K562 (cell line): ENCODE data around the gene SNAI1. TPM values are rescaled to one million over a fixed set of nuclear protein-coding genes. Genes with fewer than 3 reads are reported as not detected.
A peak's percentile ranks its signal among the peaks of the same experiment; 100 is the strongest.

Source experiments
- CBFA2T3 ChIP-seq: fragments of 450-650 bp; IDR thresholded peaks from 2 replicates; pipeline ENCODE4 v1.6.1; 2017
- FOXP1 ChIP-seq: sonication (generic); formaldehyde crosslinking; IDR thresholded peaks from 2 replicates; pipeline ENCODE4 v1.8.0; 2022; ENCODE audit warnings: mild to moderate bottlenecking, missing genetic modification reagents
- GABPA ChIP-seq: fragments of 200-800 bp; sonication (Bioruptor generic); conservative IDR thresholded peaks from 2 replicates; pipeline ENCODE4 v1.6.1; 2016; ENCODE audit warnings: low read depth, missing genetic modification characterization, missing compliant biosample characterization
- HSF4 ChIP-seq: fragments of 250-450 bp; sonication (Bioruptor Pico); IDR thresholded peaks from 2 replicates; pipeline ENCODE4 v2.1.2; 2022; ENCODE audit warnings: mild to moderate bottlenecking, moderate library complexity, borderline replicate concordance
- MECOM ChIP-seq: fragments of 250-450 bp; sonication (Bioruptor Pico); IDR thresholded peaks from 2 replicates; pipeline ENCODE4 v1.8.0; 2022; ENCODE audit warnings: inconsistent platforms
- MEIS2 ChIP-seq: fragments of 450-650 bp; IDR thresholded peaks from 2 replicates; pipeline ENCODE4 v1.6.1; 2014; ENCODE audit warnings: mild to moderate bottlenecking; ENCODE audit not compliant: partially characterized antibody
- MTA3 ChIP-seq: fragments of 450-650 bp; formaldehyde crosslinking; IDR thresholded peaks from 2 replicates; pipeline ENCODE4 v1.6.1; 2017; ENCODE audit warnings: mild to moderate bottlenecking, borderline replicate concordance
- NONO ChIP-seq, 2 experiments: fragments of 200-400 bp in 1 of 2; fragments of 450-650 bp in 1 of 2; formaldehyde crosslinking in 1 of 2; IDR thresholded peaks; 2 replicates each; pipeline ENCODE4 v1.6.1; 2017; ENCODE audit warnings: low read depth in 2 of 2, mild to moderate bottlenecking in 2 of 2, moderate library complexity in 2 of 2, low read length in 1 of 2
- PURB ChIP-seq: sonication (generic); formaldehyde crosslinking; IDR thresholded peaks from 2 replicates; pipeline ENCODE4 v1.9.0; 2021; ENCODE audit warnings: low read depth, mild to moderate bottlenecking, missing genetic modification reagents
- RCOR1 ChIP-seq, 2 experiments: IDR thresholded peaks; 2 replicates each; pipeline ENCODE4 v1.6.1; 2012; ENCODE audit warnings: low read depth in 2 of 2, low read length in 2 of 2, borderline replicate concordance in 1 of 2, improper control_type of control experiment in 1 of 2
- SMARCC2 ChIP-seq: fragments of 450-650 bp; IDR thresholded peaks from 2 replicates; pipeline ENCODE4 v1.6.1; 2017; ENCODE audit warnings: antibody characterized with exemption, moderate library complexity, mild to moderate bottlenecking, low read depth
- SMARCE1 ChIP-seq: fragments of 450-650 bp; IDR thresholded peaks from 2 replicates; pipeline ENCODE4 v1.7.1; 2016; ENCODE audit warnings: mild to moderate bottlenecking
- ZNF717 ChIP-seq: fragments of 250-450 bp; sonication (Bioruptor Pico); IDR thresholded peaks from 2 replicates; pipeline ENCODE4 v1.5.0; 2021
- polyA plus RNA-seq, 8 experiments: library from polyadenylated mRNA; depleted of rRNA in 4 of 8; stranded (reverse) in 5 of 8; unstranded in 3 of 8; fragments of >200 nt; fragmentation: Nextera tagmentation in 2 of 8; fragmentation: Illumina TruSeq in 1 of 8; extraction: Ambion mirVana in 2 of 8; extraction: Trizol in 1 of 8; gene quantifications; 2 replicates each; pipeline versions ENCODE4 v1.2.1 to v1.2.3, GENCODE V29; 2011 to 2014; ENCODE audit warnings: inconsistent platforms in 1 of 8, missing spikeins in 1 of 8
- total RNA-seq, 7 experiments: library from RNA; depleted of rRNA in 6 of 7; stranded (reverse); fragments of >200 nt in 6 of 7; fragmentation: Illumina TruSeq in 2 of 7; extraction: Trizol in 2 of 7; gene quantifications; 2 replicates each; pipeline versions ENCODE4 v1.2.1 to v1.2.3, GENCODE V29; 2011 to 2021; ENCODE audit warnings: low replicate concordance in 1 of 7
- TF ChIP-seq, protein P1 (sequence below), 2 experiments: fragments of 200-800 bp in 1 of 2; sonication (Bioruptor generic) in 1 of 2; sonication (generic) in 1 of 2; formaldehyde crosslinking in 1 of 2; IDR thresholded peaks in 1 of 2; conservative IDR thresholded peaks in 1 of 2; 2 replicates each; pipeline versions ENCODE4 v1.5.0 to v1.6.1; 2016 to 2020; ENCODE audit warnings: missing compliant biosample characterization in 1 of 2, missing genetic modification characterization in 1 of 2, missing genetic modification reagents in 1 of 2
- TF ChIP-seq, protein P2 (sequence below): fragments of 450-650 bp; IDR thresholded peaks from 2 replicates; pipeline ENCODE4 v1.7.0; 2016; ENCODE audit warnings: borderline replicate concordance
- TF ChIP-seq, protein P3 (sequence below): IDR thresholded peaks from 2 replicates; pipeline ENCODE4 v1.6.1; 2014; ENCODE audit warnings: antibody characterized with exemption
- TF ChIP-seq, protein P4 (sequence below): fragments of 450-650 bp; conservative IDR thresholded peaks from 2 replicates; pipeline ENCODE4 v1.6.1; 2016; ENCODE audit warnings: missing genetic modification characterization, low read depth, mild to moderate bottlenecking, control low read depth, missing compliant biosample characterization
- TF ChIP-seq, protein P5 (sequence below), 2 experiments: IDR thresholded peaks in 1 of 2; conservative IDR thresholded peaks in 1 of 2; 2 replicates each; pipeline ENCODE4 v1.6.1; 2016; ENCODE audit warnings: low read depth in 2 of 2, mild to moderate bottlenecking in 1 of 2, missing compliant biosample characterization in 1 of 2, missing genetic modification characterization in 1 of 2, moderate library complexity in 1 of 2

SNAI1 gene
- total and polyA plus RNA-seq, 9 of the 15 experiments (the other 6 are each of a cell fraction or from before 2014, with no cell fraction given), result 0.32 to 11.6 (median 2.0) TPM

DNA sequence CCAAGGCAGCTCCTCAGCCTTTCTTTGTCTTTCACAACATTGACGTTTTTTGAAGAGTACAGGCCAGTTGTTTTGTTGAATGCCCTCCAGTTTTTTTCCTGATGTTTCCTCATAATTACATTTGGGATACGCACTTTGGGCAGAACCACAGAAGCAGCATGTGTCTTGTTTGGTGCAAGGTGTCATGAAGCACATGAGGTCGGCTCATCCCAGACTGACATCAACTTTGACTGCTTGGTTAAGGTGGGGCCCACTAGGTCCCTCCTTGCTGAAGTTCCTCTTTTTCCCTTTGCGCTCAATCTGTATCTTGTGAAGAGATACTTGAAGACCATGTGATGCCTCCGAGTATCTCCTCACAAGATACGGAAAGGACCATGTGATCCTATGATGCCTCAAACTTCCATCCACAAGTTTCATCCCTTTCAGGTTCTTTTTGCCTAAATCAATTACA lies 10.5 kb downstream of the SNAI1 start (continued):
- TF ChIP-seq, protein P1, sequence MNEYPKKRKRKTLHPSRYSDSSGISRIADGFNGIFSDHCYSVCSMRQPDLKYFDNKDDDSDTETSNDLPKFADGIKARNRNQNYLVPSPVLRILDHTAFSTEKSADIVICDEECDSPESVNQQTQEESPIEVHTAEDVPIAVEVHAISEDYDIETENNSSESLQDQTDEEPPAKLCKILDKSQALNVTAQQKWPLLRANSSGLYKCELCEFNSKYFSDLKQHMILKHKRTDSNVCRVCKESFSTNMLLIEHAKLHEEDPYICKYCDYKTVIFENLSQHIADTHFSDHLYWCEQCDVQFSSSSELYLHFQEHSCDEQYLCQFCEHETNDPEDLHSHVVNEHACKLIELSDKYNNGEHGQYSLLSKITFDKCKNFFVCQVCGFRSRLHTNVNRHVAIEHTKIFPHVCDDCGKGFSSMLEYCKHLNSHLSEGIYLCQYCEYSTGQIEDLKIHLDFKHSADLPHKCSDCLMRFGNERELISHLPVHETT (CRISPR knock-in tag; conservative IDR thresholded peaks at IDR 0.05 in 1 of 2, IDR thresholded peaks at IDR 0.05 in 1 of 2), result 0 out of 4 replicates have a peak, but pooled peaks of 1 of the 2 experiments have one; percentile 24
- TF ChIP-seq NONO (IDR thresholded peaks at IDR 0.05; ENCODE audit: low read depth in 2 of 2, low read length in 1 of 2) (no peak), SMARCC2 (no peak), ZNF717 (CRISPR knock-in tag) (no peak), PURB (CRISPR knock-in tag) (no peak), SMARCE1 (peak; percentile 52; the same call in 1 of the 2 replicates), CBFA2T3 (no peak), RCOR1 (IDR thresholded peaks at IDR 0.05; ENCODE audit: borderline replicate concordance in 1 of 2, low read depth in 2 of 2, low read length in 2 of 2) (peak in 1 of 2 experiments; percentile 93; a peak in 2 of 4 replicates), FOXP1 (no peak), MTA3 (0 out of 2 replicates have a peak, but pooled peaks have one; percentile 19), GABPA (tag) (no peak), MEIS2 (peak; percentile 28), HSF4 (CRISPR knock-in tag) (no peak), MECOM (peak; percentile 98)
- TF ChIP-seq, protein P2, sequence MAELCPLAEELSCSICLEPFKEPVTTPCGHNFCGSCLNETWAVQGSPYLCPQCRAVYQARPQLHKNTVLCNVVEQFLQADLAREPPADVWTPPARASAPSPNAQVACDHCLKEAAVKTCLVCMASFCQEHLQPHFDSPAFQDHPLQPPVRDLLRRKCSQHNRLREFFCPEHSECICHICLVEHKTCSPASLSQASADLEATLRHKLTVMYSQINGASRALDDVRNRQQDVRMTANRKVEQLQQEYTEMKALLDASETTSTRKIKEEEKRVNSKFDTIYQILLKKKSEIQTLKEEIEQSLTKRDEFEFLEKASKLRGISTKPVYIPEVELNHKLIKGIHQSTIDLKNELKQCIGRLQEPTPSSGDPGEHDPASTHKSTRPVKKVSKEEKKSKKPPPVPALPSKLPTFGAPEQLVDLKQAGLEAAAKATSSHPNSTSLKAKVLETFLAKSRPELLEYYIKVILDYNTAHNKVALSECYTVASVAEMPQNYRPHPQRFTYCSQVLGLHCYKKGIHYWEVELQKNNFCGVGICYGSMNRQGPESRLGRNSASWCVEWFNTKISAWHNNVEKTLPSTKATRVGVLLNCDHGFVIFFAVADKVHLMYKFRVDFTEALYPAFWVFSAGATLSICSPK, result no peak
- TF ChIP-seq, protein P3, sequence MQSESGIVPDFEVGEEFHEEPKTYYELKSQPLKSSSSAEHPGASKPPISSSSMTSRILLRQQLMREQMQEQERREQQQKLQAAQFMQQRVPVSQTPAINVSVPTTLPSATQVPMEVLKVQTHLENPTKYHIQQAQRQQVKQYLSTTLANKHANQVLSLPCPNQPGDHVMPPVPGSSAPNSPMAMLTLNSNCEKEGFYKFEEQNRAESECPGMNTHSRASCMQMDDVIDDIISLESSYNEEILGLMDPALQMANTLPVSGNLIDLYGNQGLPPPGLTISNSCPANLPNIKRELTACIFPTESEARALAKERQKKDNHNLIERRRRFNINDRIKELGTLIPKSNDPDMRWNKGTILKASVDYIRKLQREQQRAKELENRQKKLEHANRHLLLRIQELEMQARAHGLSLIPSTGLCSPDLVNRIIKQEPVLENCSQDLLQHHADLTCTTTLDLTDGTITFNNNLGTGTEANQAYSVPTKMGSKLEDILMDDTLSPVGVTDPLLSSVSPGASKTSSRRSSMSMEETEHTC, result peak; percentile 85
- TF ChIP-seq, protein P4, sequence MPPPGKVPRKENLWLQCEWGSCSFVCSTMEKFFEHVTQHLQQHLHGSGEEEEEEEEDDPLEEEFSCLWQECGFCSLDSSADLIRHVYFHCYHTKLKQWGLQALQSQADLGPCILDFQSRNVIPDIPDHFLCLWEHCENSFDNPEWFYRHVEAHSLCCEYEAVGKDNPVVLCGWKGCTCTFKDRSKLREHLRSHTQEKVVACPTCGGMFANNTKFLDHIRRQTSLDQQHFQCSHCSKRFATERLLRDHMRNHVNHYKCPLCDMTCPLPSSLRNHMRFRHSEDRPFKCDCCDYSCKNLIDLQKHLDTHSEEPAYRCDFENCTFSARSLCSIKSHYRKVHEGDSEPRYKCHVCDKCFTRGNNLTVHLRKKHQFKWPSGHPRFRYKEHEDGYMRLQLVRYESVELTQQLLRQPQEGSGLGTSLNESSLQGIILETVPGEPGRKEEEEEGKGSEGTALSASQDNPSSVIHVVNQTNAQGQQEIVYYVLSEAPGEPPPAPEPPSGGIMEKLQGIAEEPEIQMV, result no peak
- TF ChIP-seq, protein P5, sequence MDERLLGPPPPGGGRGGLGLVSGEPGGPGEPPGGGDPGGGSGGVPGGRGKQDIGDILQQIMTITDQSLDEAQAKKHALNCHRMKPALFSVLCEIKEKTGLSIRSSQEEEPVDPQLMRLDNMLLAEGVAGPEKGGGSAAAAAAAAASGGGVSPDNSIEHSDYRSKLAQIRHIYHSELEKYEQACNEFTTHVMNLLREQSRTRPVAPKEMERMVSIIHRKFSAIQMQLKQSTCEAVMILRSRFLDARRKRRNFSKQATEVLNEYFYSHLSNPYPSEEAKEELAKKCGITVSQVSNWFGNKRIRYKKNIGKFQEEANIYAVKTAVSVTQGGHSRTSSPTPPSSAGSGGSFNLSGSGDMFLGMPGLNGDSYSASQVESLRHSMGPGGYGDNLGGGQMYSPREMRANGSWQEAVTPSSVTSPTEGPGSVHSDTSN (CRISPR knock-in tag; IDR thresholded peaks at IDR 0.05; ENCODE audit: low read depth), result no peak
- TF ChIP-seq, protein P5 (tag; conservative IDR thresholded peaks at IDR 0.05; ENCODE audit: low read depth), result no peak
